WTC11 (cell line): ENCODE data around the gene CXCL14. TPM values are rescaled to one million over a fixed set of nuclear protein-coding genes. Genes with fewer than 3 reads are reported as not detected.

Experiments
- ATAC-seq: fragments of 200-7000 bp; cut with Tn5 transposase; 2 replicates; pipeline ENCODE4 v1.10.0; 2021; ENCODE audit warnings: mild to moderate bottlenecking, moderate library complexity
- CTCF ChIA-PET: fragments of 300-600 bp; sonication (Branson Sonifier 250); formaldehyde crosslinking; loops from one replicate; lab custom pipeline; 2021; ENCODE audit warnings: antibody characterized with exemption; lab: Charles Lee
- POLR2A ChIA-PET: fragments of 350-600 bp; sonication (Branson Sonifier 250); formaldehyde crosslinking; loops from one replicate; lab custom pipeline; 2021; ENCODE audit warnings: antibody characterized with exemption; lab: Charles Lee
- DNase-seq: peaks from one replicate; pipeline ENCODE4 v3.0.0; 2021; ENCODE audit warnings: low spot score
- H3K27ac Mint-ChIP-seq: 2 replicates; pipeline ENCODE4 v1.8.0; 2021; ENCODE audit warnings: mixed read lengths
- H3K27me3 Mint-ChIP-seq: 2 replicates; pipeline ENCODE4 v1.8.0; 2021; ENCODE audit warnings: low read depth, mild to moderate bottlenecking, moderate library complexity, mixed read lengths
- H3K36me3 Mint-ChIP-seq: 2 replicates; pipeline ENCODE4 v1.8.0; 2021; ENCODE audit warnings: mixed read lengths
- H3K4me1 Mint-ChIP-seq: 2 replicates; pipeline ENCODE4 v1.8.0; 2022; ENCODE audit warnings: mixed read lengths
- H3K4me3 Mint-ChIP-seq: 2 replicates; pipeline ENCODE4 v1.8.0; 2021; ENCODE audit warnings: mild to moderate bottlenecking, moderate library complexity, mixed read lengths
- H3K9me3 Mint-ChIP-seq: 2 replicates; pipeline ENCODE4 v1.8.0; 2021; ENCODE audit warnings: mixed read lengths
- AFF4 ChIP-seq: sonication (generic); formaldehyde crosslinking; IDR thresholded peaks from 2 replicates; pipeline ENCODE4 v1.8.1; 2023; ENCODE audit warnings: mild to moderate bottlenecking, missing genetic modification reagents, borderline replicate concordance
- E2F1 ChIP-seq: sonication (generic); formaldehyde crosslinking; IDR thresholded peaks from 2 replicates; pipeline ENCODE4 v1.8.0; 2022; ENCODE audit warnings: mild to moderate bottlenecking, missing genetic modification reagents
- ELF4 ChIP-seq: sonication (generic); formaldehyde crosslinking; IDR thresholded peaks from 2 replicates; pipeline ENCODE4 v1.8.1; 2022; ENCODE audit warnings: low read depth, mild to moderate bottlenecking, moderate library complexity, missing genetic modification reagents
- EMX1 ChIP-seq: fragments of 250-450 bp; sonication (Bioruptor Pico); IDR thresholded peaks from 2 replicates; pipeline ENCODE4 v1.8.0; 2021; ENCODE audit warnings: mild to moderate bottlenecking
- ESRRA ChIP-seq: sonication (generic); formaldehyde crosslinking; IDR thresholded peaks from 2 replicates; pipeline ENCODE4 v1.8.1; 2022; ENCODE audit warnings: mild to moderate bottlenecking, missing genetic modification reagents, borderline replicate concordance
- FOXJ3 ChIP-seq: sonication (generic); formaldehyde crosslinking; IDR thresholded peaks from 2 replicates; pipeline ENCODE4 v1.9.0; 2021; ENCODE audit warnings: missing genetic modification reagents, mild to moderate bottlenecking, borderline replicate concordance
- HMGA2 ChIP-seq: fragments of 250-450 bp; sonication (Bioruptor Pico); IDR thresholded peaks from 2 replicates; pipeline ENCODE4 v1.4.0; 2021; ENCODE audit warnings: mild to moderate bottlenecking, moderate library complexity
- HMGXB4 ChIP-seq: sonication (generic); formaldehyde crosslinking; IDR thresholded peaks from 2 replicates; pipeline ENCODE4 v1.8.1; 2023; ENCODE audit warnings: mild to moderate bottlenecking, moderate library complexity, missing genetic modification reagents
- IRF1 ChIP-seq: sonication (generic); formaldehyde crosslinking; IDR thresholded peaks from 2 replicates; pipeline ENCODE4 v1.8.0; 2023; ENCODE audit warnings: missing genetic modification reagents
- NFYB ChIP-seq: sonication (generic); formaldehyde crosslinking; conservative IDR thresholded peaks from 2 replicates; pipeline ENCODE4 v1.8.0; 2022; ENCODE audit warnings: low read depth, missing genetic modification reagents
- NR2C2 ChIP-seq: sonication (generic); formaldehyde crosslinking; IDR thresholded peaks from 2 replicates; pipeline ENCODE4 v1.8.0; 2022; ENCODE audit warnings: mild to moderate bottlenecking, missing genetic modification reagents
- PREB ChIP-seq: sonication (generic); formaldehyde crosslinking; IDR thresholded peaks from 2 replicates; pipeline ENCODE4 v1.8.1; 2022; ENCODE audit warnings: mild to moderate bottlenecking, missing genetic modification reagents, moderate library complexity, borderline replicate concordance
- SMAD3 ChIP-seq: sonication (generic); formaldehyde crosslinking; IDR thresholded peaks from 2 replicates; pipeline ENCODE4 v1.8.0; 2022; ENCODE audit warnings: missing genetic modification reagents, mild to moderate bottlenecking, borderline replicate concordance
- TCF7 ChIP-seq: sonication (generic); formaldehyde crosslinking; IDR thresholded peaks from 2 replicates; pipeline ENCODE4 v1.8.0; 2022; ENCODE audit warnings: mild to moderate bottlenecking, low read depth, missing genetic modification reagents, moderate library complexity
- TEAD1 ChIP-seq: sonication (generic); formaldehyde crosslinking; IDR thresholded peaks from 2 replicates; pipeline ENCODE4 v1.8.0; 2022; ENCODE audit warnings: mild to moderate bottlenecking, missing genetic modification reagents
- ZBTB43 ChIP-seq: sonication (generic); formaldehyde crosslinking; IDR thresholded peaks from 2 replicates; pipeline ENCODE4 v1.8.1; 2023; ENCODE audit warnings: mild to moderate bottlenecking, missing genetic modification reagents
- ZNF219 ChIP-seq: sonication (generic); formaldehyde crosslinking; IDR thresholded peaks from 2 replicates; pipeline ENCODE4 v1.8.0; 2023; ENCODE audit warnings: missing genetic modification reagents, mild to moderate bottlenecking, borderline replicate concordance
- ZNF263 ChIP-seq: sonication (generic); formaldehyde crosslinking; IDR thresholded peaks from 2 replicates; pipeline ENCODE4 v1.8.1; 2022; ENCODE audit warnings: low read depth, mild to moderate bottlenecking, moderate library complexity, missing genetic modification reagents
- total RNA-seq: library from RNA; stranded (reverse); gene quantifications from 3 replicates; pipeline ENCODE4 v1.2.3, GENCODE V29; 2021
- TF ChIP-seq, protein P1 (sequence below): fragments of 250-450 bp; sonication (Bioruptor Pico); IDR thresholded peaks from 2 replicates; pipeline ENCODE4 v1.9.0; 2021; ENCODE audit warnings: mild to moderate bottlenecking

The CXCL14 gene
- total RNA-seq, 1 experiment from 2014 or later, result 0.87 TPM

- ATAC-seq (peak; percentile 5), DNase-seq (no peak)
- no peaks in the 10 kb centered on the region for H3K36me3 Mint-ChIP-seq
- H3K9me3 Mint-ChIP-seq, result no peaks in the 10 kb centered on the region
- CTCF ChIA-PET, result interaction anchor here (0.6 to 6.8 kb wide), 15 partner anchors 13 to 257 kb away, joined by 3 to 119 read pairs (median 5); no protein-coding TSS in a partner anchor
- H3K27ac Mint-ChIP-seq, result no peak overlapping the region
- TF ChIP-seq SMAD3 (CRISPR knock-in tag), result no peak
- TF ChIP-seq ESRRA (CRISPR knock-in tag), result no peak
- no peak for TF ChIP-seq ELF4 (CRISPR knock-in tag)
- TF ChIP-seq ZNF219 (CRISPR knock-in tag), result no peak
- no peak for TF ChIP-seq FOXJ3
- TF ChIP-seq, protein P1, sequence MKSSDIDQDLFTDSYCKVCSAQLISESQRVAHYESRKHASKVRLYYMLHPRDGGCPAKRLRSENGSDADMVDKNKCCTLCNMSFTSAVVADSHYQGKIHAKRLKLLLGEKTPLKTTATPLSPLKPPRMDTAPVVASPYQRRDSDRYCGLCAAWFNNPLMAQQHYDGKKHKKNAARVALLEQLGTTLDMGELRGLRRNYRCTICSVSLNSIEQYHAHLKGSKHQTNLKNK (CRISPR knock-in tag), result no peak
- no peak for TF ChIP-seq NFYB (CRISPR knock-in tag)
- TF ChIP-seq HMGXB4 (CRISPR knock-in tag), result no peak
- no peak for TF ChIP-seq HMGA2
- no peak for TF ChIP-seq ZBTB43 (CRISPR knock-in tag)
- no peak for TF ChIP-seq ZNF263 (CRISPR knock-in tag)
- TF ChIP-seq EMX1 (CRISPR knock-in tag), result no peak
- TF ChIP-seq E2F1 (CRISPR knock-in tag), result no peak
- TF ChIP-seq AFF4 (CRISPR knock-in tag), result no peak
- TF ChIP-seq IRF1 (CRISPR knock-in tag), result no peak
- TF ChIP-seq TEAD1 (CRISPR knock-in tag), result no peak
- TF ChIP-seq NR2C2, result no peak
- no peak for TF ChIP-seq TCF7
- TF ChIP-seq PREB, result no peak
- H3K4me3 Mint-ChIP-seq, result peak overlapping the region; percentile 79
- POLR2A ChIA-PET, result interaction anchor here (0.6 kb wide), 1 partner anchor 137 kb away, joined by 3 read pairs; no protein-coding TSS in a partner anchor
- H3K4me1 Mint-ChIP-seq, result peaks cover 21% of the 10 kb centered on the region
- peaks cover 80% of the 10 kb centered on the region for H3K27me3 Mint-ChIP-seq
Measured at GRCh38 chr5:135578305-135578684, 496 bp downstream of the CXCL14 start.
